Stomach smooth muscle (tissue), 2 donors: ENCODE data around the gene GRK7.

ENCODE experiments used
- H3K27ac ChIP-seq: one replicate; pipeline ENCODE4 v1.7.0; 2013; ENCODE audit warnings: mild to moderate bottlenecking, low read length, inconsistent platforms
- H3K27me3 ChIP-seq, 2 donors: one replicate each; pipeline ENCODE4 v1.7.0; 2013; ENCODE audit warnings: low read length in 2 of 2; ENCODE audit not compliant: insufficient read depth in 2 of 2, control insufficient read depth in 1 of 2
- H3K36me3 ChIP-seq, 2 donors: one replicate each; pipeline ENCODE4 v1.7.0; 2013; ENCODE audit warnings: low read length in 2 of 2; ENCODE audit not compliant: control insufficient read depth in 2 of 2, insufficient read depth in 2 of 2
- H3K4me1 ChIP-seq: one replicate; pipeline ENCODE4 v1.7.0; 2013; ENCODE audit warnings: low read length; ENCODE audit not compliant: control insufficient read depth, insufficient read depth
- H3K4me3 ChIP-seq, 2 donors: one replicate each; pipeline ENCODE4 v1.7.0; 2013; ENCODE audit warnings: low read length in 2 of 2
- H3K9ac ChIP-seq, 2 donors: one replicate each; pipeline ENCODE4 v1.7.0; 2013; ENCODE audit warnings: low read length in 2 of 2, mild to moderate bottlenecking in 1 of 2
- H3K9me3 ChIP-seq, 2 donors: one replicate each; pipeline ENCODE4 v1.7.0; 2013; ENCODE audit warnings: low read length in 2 of 2; ENCODE audit not compliant: control insufficient read depth in 2 of 2
- donor health status: healthy.
- donor health status: Pancreatic carcinoma.

Gene GRK7, protein sequence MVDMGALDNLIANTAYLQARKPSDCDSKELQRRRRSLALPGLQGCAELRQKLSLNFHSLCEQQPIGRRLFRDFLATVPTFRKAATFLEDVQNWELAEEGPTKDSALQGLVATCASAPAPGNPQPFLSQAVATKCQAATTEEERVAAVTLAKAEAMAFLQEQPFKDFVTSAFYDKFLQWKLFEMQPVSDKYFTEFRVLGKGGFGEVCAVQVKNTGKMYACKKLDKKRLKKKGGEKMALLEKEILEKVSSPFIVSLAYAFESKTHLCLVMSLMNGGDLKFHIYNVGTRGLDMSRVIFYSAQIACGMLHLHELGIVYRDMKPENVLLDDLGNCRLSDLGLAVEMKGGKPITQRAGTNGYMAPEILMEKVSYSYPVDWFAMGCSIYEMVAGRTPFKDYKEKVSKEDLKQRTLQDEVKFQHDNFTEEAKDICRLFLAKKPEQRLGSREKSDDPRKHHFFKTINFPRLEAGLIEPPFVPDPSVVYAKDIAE (N-terminal part only)

DNA sequence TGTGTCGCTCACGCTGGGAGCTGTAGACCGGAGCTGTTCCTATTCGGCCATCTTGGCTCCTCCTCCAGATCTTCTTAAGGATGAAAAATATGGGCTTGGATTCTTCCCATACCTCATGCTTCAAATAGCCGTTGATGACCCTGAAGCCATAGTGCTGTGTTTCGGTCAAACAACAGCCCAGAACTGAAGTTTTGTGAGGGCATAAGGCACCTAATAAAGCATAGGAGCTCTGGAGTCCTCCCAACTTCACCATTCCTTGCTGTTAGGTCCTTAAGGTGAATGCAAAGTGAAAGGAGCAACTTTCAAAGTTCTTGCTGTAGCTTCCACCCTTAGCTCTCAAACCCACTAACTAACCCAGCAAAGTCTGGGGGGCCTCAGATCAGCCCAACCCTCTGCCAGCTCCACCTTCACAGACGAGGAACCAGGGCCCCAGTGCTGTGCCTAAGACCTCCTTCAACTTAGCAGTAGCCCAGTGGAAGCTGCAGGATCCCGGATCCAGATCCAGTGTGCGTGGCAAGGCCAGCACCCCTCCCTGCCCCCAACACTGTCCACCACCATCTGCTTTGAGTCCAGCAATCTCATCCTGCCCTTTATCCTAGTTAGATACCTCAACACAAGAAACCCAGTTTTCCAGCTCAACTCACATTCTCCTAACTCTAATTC, at the start of gene GRK7:
TSS of gene GRK7 (plus strand) at position 321 of the 663 bp plus-strand sequence. CDS start 14,877 bp downstream, outside the sequence.
- Histone ChIP-seq H3K27ac (no peak within 1 kb of the TSS), H3K27me3 (no peaks in the 10 kb centered on the region), H3K9ac (no peak within 1 kb of the TSS), H3K4me3 (no peak within 1 kb of the TSS), H3K4me1 (no peaks in the 10 kb centered on the region), H3K36me3 (no peaks in the 10 kb centered on the region), H3K9me3 (no peaks in the 10 kb centered on the region)

- Histone ChIP-seq H3K9me3 (no peaks in the 10 kb centered on the region), H3K27ac (no peak overlapping the region), H3K4me3 (no peak overlapping the region), H3K27me3 (no peaks in the 10 kb centered on the region), H3K9ac (no peak overlapping the region), H3K36me3 (no peaks in the 10 kb centered on the region), H3K4me1 (no peaks in the 10 kb centered on the region)
Measured at GRCh38 chr3:141714671-141715070, 48.5 kb upstream of the GRK7 start.

- H3K27ac ChIP-seq, result no peak overlapping the region
Measured at GRCh38 chr3:141722081-141722480, 41.1 kb upstream of the GRK7 start.

DNA sequence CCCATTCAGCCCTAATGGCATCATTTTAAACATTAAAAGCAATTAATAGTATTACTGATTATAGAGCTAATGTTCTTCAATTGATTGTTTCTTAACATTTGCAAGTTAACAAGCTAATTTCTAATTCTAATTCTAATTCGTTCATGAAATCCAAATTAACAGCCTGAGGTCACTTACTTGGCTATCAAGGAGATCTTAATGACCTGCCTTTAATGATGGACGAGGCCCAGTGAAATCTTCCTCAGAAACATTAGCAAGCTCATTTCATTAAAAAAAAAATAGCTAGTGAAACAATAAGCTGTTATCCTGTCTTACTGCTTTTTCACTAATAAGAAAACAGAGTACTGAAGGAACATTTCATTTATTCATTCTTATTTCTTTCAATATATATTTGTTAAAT, 40.6 kb upstream of the GRK7 start:
- H3K9me3 ChIP-seq, result no peaks in the 10 kb centered on the region
- H3K9ac ChIP-seq, result no peak overlapping the region
- no peak overlapping the region for H3K4me3 ChIP-seq
- H3K27me3 ChIP-seq, result no peaks in the 10 kb centered on the region
- no peaks in the 10 kb centered on the region for H3K4me1 ChIP-seq
- no peak overlapping the region for H3K27ac ChIP-seq
- no peaks in the 10 kb centered on the region for H3K36me3 ChIP-seq

More at GRCh38 chr3:141722081-141722480, 41.1 kb upstream of the GRK7 start:
- H3K4me1 ChIP-seq, result no peaks in the 10 kb centered on the region
- no peak overlapping the region for H3K4me3 ChIP-seq
- H3K9ac ChIP-seq, result no peak overlapping the region
- no peaks in the 10 kb centered on the region for H3K36me3 ChIP-seq
- H3K27me3 ChIP-seq, result no peaks in the 10 kb centered on the region
- no peaks in the 10 kb centered on the region for H3K9me3 ChIP-seq

DNA sequence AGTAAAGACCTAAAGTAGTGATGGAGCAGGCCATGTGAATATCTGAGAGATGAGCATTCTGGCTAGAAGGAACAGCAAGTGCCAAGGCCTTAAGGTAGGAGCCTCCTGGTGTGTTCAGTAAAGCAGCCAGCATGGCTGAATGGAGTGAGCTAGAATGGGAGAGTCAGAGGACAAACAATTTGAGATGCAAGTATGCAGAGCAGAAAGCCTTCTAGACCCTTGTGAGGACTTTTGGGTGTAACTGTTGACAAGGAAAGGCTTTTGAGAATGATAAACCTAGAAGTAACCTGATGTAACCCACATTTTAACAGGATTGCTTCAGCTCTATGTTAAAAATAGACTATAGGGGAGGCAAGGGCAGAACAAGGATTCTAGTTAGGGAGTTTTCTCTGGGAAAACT, 40.0 kb upstream of the GRK7 start:
- H3K9ac ChIP-seq, result no peak overlapping the region
- no peaks in the 10 kb centered on the region for H3K4me1 ChIP-seq
- H3K4me3 ChIP-seq, result no peak overlapping the region
- no peaks in the 10 kb centered on the region for H3K36me3 ChIP-seq
- H3K27ac ChIP-seq, result no peak overlapping the region
- no peaks in the 10 kb centered on the region for H3K27me3 ChIP-seq
- no peaks in the 10 kb centered on the region for H3K9me3 ChIP-seq

DNA sequence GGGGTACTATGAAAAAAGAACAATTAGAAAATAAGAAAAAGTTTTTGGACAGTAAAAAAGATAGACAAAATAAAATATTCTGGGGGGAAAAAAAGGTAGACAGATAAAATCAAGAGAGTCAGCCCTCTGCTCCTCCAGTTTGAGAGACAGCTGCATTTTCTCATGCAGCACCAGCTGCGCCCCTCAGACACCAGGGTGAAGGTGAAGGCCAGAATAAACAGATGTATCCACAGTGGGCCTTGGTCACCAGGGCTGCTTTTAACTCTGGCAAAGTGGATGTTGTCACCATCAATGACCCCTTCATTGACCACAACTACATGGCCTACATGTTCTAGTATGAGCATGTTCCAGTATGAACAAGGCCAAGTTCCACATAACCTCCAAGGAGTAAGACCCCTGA, 39.0 kb upstream of the GRK7 start:
- no peak overlapping the region for H3K27ac ChIP-seq
- H3K27me3 ChIP-seq, result no peaks in the 10 kb centered on the region
- no peak overlapping the region for H3K4me3 ChIP-seq
- H3K36me3 ChIP-seq, result no peaks in the 10 kb centered on the region
- H3K9me3 ChIP-seq, result no peaks in the 10 kb centered on the region
- no peaks in the 10 kb centered on the region for H3K4me1 ChIP-seq
- no peak overlapping the region for H3K9ac ChIP-seq

- Histone ChIP-seq H3K9me3 (no peaks in the 10 kb centered on the region), H3K4me3 (no peak overlapping the region), H3K4me1 (no peaks in the 10 kb centered on the region), H3K9ac (no peak overlapping the region), H3K27me3 (no peaks in the 10 kb centered on the region), H3K27ac (no peak overlapping the region), H3K36me3 (no peaks in the 10 kb centered on the region)
Measured at GRCh38 chr3:141725036-141725435, 38.2 kb upstream of the GRK7 start.

DNA sequence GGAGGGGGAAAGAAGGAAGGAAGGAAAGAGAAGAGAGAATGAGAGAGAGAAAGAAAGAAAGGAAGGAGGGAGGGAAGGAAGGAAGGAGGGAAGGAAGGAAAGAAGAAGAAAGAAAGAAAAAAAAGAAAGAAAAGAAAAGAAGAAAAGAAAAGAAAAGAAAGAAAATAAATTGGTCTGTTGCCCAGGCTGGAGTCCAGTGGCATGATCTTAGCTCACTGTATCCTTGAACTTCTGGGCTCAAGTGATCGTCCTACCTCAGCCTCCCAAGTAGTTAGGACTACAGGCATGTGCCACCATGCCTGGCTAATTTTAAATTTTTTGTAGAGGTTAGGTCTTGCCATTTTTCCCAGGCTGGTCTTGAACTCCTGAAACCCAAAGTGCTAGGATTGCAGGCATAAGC, 36.7 kb upstream of the GRK7 start:
- Histone ChIP-seq H3K4me1 (no peaks in the 10 kb centered on the region), H3K9me3 (no peaks in the 10 kb centered on the region), H3K4me3 (no peak overlapping the region), H3K9ac (no peak overlapping the region), H3K27me3 (no peaks in the 10 kb centered on the region), H3K27ac (no peak overlapping the region), H3K36me3 (no peaks in the 10 kb centered on the region)

- Histone ChIP-seq H3K4me3 (no peak overlapping the region), H3K36me3 (no peaks in the 10 kb centered on the region), H3K27ac (no peak overlapping the region), H3K9me3 (no peaks in the 10 kb centered on the region), H3K27me3 (no peaks in the 10 kb centered on the region), H3K9ac (no peak overlapping the region), H3K4me1 (no peaks in the 10 kb centered on the region)
Measured at GRCh38 chr3:141728355-141728892, 34.8 kb upstream of the GRK7 start.

GRCh38 chr3:141729240-141729639, 34.0 kb upstream of the GRK7 start:
- H3K9ac ChIP-seq, result no peak overlapping the region
- no peak overlapping the region for H3K4me3 ChIP-seq
- H3K27ac ChIP-seq, result no peak overlapping the region
- no peaks in the 10 kb centered on the region for H3K9me3 ChIP-seq
- no peaks in the 10 kb centered on the region for H3K27me3 ChIP-seq
- H3K4me1 ChIP-seq, result no peaks in the 10 kb centered on the region
- no peaks in the 10 kb centered on the region for H3K36me3 ChIP-seq
